ENCODE results near the gene KCND3.

- TF ChIP-seq CTCF (IDR thresholded peaks at IDR 0.05), result no peak
- no peak for TF ChIP-seq POLR2A (IDR thresholded peaks at IDR 0.05)
Observed at GRCh38 chr1:111836111-111836510, 153.4 kb downstream of the KCND3 start.

All from thyroid gland (tissue), 4 donors.